K562 (cell line): ENCODE measurements around the gene DIO3.
"Not testable (repeated sequence)": the region's sequence is repeated elsewhere in the genome, so short reads cannot be mapped to it uniquely, and the experiment has no call there.

Experiments used
- CTCF ChIP-seq, 3 experiments: IDR thresholded peaks in 2 of 3; conservative IDR thresholded peaks in 1 of 3; 2 replicates each; pipeline ENCODE4 v1.5.1; 2011 to 2012; ENCODE audit warnings: low read length in 3 of 3, mild to moderate bottlenecking in 3 of 3, control low read depth in 2 of 3, improper control_type of control experiment in 1 of 3, inconsistent platforms in 1 of 3, low read depth in 1 of 3, mixed read lengths in 1 of 3, moderate library complexity in 1 of 3; ENCODE audit not compliant: insufficient read depth in 2 of 3
- PHF8 ChIP-seq: fragments of 200-600 bp; sonication (generic); IDR thresholded peaks from 2 replicates; pipeline ENCODE4 v1.6.1; 2012; ENCODE audit warnings: mixed run types, mild to moderate bottlenecking, inconsistent platforms, low read length, moderate library complexity, borderline replicate concordance
- POLR2A ChIP-seq: fragments of 450-650 bp; conservative IDR thresholded peaks from 2 replicates; pipeline ENCODE4 v1.6.1; 2016
- SRSF7 ChIP-seq: fragments of 200-400 bp; formaldehyde crosslinking; optimal IDR thresholded peaks from 2 replicates; pipeline ENCODE3; 2017; ENCODE audit warnings: mild to moderate bottlenecking, low read depth, low read length
- ZNF263 ChIP-seq: sonication (generic); formaldehyde crosslinking; IDR thresholded peaks from 2 replicates; pipeline ENCODE4 v1.8.0; 2022; ENCODE audit warnings: mild to moderate bottlenecking, missing genetic modification reagents, borderline replicate concordance
- TF ChIP-seq, protein P1 (sequence below), 2 experiments: fragments of 450-650 bp; formaldehyde crosslinking in 1 of 2; IDR thresholded peaks; 2 replicates each; pipeline versions ENCODE4 v1.4.0 to v1.6.1; 2014 to 2020; ENCODE audit warnings: mild to moderate bottlenecking in 2 of 2, borderline replicate concordance in 1 of 2, low read depth in 1 of 2
- TF ChIP-seq, protein P2 (sequence below): IDR thresholded peaks from 2 replicates; pipeline ENCODE4 v1.6.1; 2016; ENCODE audit warnings: missing genetic modification characterization, missing compliant biosample characterization

DNA sequence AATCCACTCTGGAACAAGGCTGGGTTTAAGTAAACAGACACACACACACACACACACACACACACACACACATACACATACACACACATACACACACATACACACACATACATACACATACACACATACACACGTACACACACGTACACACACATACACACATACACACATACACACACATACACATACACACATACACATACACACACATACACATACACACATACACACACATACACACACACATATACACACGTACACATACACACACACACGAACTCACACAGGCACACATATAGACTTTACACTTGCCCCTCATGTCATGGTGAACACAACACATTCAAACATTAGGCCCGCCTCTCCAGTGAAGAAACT lies 5.6 kb upstream of the DIO3 start:
- TF ChIP-seq, protein P1, sequence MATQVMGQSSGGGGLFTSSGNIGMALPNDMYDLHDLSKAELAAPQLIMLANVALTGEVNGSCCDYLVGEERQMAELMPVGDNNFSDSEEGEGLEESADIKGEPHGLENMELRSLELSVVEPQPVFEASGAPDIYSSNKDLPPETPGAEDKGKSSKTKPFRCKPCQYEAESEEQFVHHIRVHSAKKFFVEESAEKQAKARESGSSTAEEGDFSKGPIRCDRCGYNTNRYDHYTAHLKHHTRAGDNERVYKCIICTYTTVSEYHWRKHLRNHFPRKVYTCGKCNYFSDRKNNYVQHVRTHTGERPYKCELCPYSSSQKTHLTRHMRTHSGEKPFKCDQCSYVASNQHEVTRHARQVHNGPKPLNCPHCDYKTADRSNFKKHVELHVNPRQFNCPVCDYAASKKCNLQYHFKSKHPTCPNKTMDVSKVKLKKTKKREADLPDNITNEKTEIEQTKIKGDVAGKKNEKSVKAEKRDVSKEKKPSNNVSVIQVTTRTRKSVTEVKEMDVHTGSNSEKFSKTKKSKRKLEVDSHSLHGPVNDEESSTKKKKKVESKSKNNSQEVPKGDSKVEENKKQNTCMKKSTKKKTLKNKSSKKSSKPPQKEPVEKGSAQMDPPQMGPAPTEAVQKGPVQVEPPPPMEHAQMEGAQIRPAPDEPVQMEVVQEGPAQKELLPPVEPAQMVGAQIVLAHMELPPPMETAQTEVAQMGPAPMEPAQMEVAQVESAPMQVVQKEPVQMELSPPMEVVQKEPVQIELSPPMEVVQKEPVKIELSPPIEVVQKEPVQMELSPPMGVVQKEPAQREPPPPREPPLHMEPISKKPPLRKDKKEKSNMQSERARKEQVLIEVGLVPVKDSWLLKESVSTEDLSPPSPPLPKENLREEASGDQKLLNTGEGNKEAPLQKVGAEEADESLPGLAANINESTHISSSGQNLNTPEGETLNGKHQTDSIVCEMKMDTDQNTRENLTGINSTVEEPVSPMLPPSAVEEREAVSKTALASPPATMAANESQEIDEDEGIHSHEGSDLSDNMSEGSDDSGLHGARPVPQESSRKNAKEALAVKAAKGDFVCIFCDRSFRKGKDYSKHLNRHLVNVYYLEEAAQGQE (IDR thresholded peaks at IDR 0.05; ENCODE audit: borderline replicate concordance) = not testable (repeated sequence)
- TF ChIP-seq, protein P1 (CRISPR knock-in tag; IDR thresholded peaks at IDR 0.05; ENCODE audit: low read depth) = not testable (repeated sequence)
- TF ChIP-seq POLR2A; SRSF7; PHF8; CTCF (IDR thresholded peaks at IDR 0.05 in 2 of 3, conservative IDR thresholded peaks at IDR 0.05 in 1 of 3; ENCODE audit: insufficient read depth in 2 of 3, low read depth in 1 of 3, low read length in 3 of 3); ZNF263 (CRISPR knock-in tag): not testable (repeated sequence)
- TF ChIP-seq, protein P2, sequence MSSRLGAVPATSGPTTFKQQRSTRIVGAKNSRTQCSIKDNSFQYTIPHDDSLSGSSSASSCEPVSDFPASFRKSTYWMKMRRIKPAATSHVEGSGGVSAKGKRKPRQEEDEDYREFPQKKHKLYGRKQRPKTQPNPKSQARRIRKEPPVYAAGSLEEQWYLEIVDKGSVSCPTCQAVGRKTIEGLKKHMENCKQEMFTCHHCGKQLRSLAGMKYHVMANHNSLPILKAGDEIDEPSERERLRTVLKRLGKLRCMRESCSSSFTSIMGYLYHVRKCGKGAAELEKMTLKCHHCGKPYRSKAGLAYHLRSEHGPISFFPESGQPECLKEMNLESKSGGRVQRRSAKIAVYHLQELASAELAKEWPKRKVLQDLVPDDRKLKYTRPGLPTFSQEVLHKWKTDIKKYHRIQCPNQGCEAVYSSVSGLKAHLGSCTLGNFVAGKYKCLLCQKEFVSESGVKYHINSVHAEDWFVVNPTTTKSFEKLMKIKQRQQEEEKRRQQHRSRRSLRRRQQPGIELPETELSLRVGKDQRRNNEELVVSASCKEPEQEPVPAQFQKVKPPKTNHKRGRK (tag) = not testable (repeated sequence)
